NCI-H510A treated with DMSO at 0.1 percent for 48 hours (cell line): Measurements from ENCODE around the gene LYL1.

ENCODE experiments used
- DNase-seq: peaks from one replicate; lab custom pipeline; 2025; lab: John Stamatoyannopoulos, UW

Gene LYL1

DNA sequence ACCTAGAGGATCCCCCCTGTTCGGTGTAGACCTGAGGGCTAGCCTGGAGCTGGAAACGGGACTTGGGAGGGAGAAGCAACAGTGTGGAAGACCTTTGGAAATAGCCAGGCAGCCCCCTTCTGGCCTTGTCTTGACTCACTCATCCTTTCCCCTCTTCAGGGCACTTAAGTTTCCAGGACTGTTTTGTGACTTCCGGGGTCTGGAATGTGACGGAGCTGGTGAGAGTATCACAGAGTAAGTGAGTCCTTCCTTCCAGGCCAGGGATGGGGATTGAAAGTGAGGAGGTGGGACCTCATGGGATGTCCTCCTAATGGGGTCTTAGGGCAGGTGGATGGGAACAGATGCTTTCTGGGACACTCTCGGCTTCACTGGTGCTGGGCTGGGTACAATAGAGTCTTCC, 29.4 kb downstream of the LYL1 start:
- no peak for DNase-seq

DNA sequence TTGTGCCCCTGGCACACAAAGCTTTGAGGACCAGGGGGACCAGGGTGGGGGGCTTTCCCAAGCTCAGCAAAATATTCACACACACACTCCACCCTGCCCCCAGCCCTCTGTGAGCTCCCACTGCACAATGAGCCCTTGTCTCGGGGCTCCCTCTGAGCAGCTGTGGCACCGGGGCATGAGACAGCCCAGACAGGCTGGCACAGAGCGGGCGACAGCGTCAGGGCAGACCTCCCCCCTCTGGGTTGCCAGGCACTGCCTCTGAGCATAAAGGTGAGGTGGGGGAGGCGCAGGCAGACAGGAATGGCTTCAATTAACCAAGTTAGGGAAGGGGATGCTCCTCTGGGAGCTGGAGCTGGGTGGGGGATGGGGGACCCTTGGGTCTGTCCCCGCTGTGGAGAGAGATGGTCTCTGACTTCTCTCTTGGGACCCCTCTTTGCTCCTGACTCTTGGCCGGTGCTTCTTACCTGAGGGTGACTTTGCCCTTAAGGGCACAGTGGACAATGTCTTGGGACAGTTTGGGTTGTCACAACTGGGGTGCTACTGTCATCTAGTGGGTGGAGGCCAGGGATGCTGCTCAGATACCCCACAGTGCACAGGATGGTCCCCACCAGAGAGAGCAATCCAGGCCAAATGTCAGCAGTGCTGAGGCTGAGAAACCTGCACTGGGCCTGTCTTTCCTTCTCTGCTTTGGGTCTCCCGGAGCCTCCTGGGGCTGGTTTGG, 30.3 kb downstream of the LYL1 start:
- DNase-seq: no peak

- no peak for DNase-seq
These were observed 31.0 kb downstream of the LYL1 start for GRCh38 chr19:13071444-13072187.

- no peak for DNase-seq
These were observed 32.1 kb downstream of the LYL1 start for GRCh38 chr19:13070425-13071140.

DNA sequence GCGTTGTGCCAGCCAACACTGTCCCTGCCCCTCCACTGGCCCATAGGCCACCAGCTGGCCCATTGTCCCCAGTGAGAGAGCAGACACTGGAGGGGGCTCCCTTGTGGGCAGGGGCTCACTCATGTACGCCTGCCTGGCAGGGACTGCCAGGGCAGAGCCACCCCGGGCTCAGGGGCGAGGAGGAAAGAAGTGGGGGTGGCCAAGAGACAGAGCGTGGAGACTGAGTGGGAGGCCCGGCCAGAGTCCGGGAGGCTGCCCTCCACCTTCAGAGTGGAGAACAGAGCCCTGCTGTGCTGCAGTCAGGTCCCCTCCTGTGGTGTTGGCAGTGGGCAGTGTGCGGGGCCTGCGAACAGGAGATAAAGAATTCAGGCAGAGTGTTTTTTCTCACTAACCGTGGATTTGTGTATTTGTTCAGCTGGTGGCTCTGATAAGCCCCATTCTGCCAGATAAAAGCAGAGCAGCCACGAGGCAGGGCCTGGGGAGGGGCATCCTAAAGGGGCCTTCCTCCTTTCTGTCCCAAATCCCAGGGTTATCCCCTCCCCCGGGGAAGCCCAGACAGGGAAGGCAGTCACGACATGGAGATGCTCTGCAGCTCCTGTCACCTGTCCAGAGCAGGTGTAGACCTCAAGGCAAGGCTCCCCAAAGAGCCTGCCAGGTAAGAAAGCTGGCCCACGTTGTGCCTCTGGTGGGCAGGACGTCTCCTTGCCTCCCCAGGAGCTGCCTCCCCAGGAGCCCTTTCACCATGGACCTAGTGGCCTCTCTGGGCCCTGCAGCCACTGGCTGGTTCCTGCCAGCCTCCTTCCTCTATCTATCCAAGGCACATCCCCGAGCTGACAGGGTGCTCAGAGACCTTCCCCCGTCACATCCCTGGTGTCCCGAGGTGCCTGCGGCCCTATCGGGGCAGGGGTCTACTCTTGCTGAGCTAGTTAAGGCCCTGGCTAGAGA, 33.0 kb downstream of the LYL1 start:
- no peak for DNase-seq

- DNase-seq: no peak
These were observed 34.4 kb downstream of the LYL1 start for GRCh38 chr19:13068085-13068846.

GRCh38 chr19:13066933-13067807, 35.5 kb downstream of the LYL1 start:
- DNase-seq: no peak

GRCh38 chr19:13066226-13066625, 36.4 kb downstream of the LYL1 start:
- DNase-seq: no peak

DNA sequence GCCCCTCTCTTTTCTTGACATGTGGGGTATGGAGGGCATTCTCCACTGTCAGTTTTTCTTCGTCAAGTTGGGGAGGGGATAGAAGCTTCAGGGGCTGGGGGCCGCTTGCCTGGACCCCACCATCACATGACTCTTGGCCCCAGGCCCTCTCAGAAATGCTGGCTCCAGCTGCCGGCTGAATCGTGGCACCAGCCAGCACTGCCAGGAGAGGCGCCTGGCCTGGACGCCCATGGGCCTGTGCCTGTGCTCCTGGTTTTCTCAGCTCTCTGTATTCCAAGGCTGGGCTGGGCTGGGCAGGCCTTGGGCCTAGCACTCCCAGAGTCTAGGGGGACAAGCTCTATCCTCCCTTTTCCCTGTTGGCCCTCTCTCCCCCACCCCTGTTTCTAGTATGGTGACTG, 38.6 kb downstream of the LYL1 start:
- DNase-seq: no peak

DNA sequence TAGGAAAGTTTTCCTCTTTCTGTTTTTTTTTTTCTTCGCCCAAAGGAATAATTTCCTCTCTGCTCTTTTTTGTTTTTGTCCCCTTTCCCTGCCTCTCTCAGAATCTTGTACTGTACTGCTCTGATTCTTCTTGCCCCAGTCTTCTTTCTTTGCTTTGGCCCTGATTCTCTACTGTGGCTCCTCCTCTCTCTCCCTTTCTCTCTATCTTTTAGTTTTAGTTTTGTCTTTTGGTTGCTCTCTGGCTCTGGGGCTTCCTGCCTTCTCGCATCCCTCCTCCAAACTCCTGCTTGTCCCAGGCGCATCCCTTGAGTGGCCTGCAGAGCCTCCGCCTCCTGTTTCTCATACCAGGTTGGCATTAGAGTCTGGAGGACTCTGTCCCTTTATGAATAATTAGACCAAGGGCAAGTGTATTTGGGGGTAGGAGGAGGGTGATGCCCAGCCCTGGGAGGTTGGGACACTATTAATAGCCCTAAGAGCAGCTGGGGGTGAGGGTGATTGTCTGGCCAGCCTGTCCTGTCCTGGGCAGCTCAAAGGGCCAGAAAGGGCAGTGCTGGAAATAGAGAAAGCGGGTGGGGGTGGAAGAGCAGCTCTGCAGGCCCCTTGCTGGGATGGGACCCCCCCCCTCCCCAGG, 39.1 kb downstream of the LYL1 start:
- DNase-seq: no peak

DNA sequence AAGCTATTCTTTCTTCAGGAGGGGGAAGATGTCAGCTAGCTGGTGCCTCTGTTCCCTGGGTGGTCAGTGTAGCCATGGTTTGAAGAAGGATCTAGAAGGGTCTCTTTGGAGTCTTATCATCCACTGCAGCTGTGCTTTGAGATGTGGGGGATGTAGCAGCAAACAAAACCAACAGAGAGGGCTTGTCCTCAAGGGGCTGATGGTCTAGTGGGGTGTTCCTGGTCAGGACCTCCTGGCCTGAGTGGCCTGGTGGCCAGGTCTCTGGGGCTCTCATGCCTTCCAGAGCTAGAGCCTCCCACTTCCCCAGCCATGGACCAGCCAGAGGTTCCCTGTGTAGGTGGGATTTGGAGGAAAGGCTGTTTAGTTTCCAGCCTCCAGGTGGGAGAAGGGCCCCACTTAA, 40.3 kb downstream of the LYL1 start:
- no peak for DNase-seq

DNA sequence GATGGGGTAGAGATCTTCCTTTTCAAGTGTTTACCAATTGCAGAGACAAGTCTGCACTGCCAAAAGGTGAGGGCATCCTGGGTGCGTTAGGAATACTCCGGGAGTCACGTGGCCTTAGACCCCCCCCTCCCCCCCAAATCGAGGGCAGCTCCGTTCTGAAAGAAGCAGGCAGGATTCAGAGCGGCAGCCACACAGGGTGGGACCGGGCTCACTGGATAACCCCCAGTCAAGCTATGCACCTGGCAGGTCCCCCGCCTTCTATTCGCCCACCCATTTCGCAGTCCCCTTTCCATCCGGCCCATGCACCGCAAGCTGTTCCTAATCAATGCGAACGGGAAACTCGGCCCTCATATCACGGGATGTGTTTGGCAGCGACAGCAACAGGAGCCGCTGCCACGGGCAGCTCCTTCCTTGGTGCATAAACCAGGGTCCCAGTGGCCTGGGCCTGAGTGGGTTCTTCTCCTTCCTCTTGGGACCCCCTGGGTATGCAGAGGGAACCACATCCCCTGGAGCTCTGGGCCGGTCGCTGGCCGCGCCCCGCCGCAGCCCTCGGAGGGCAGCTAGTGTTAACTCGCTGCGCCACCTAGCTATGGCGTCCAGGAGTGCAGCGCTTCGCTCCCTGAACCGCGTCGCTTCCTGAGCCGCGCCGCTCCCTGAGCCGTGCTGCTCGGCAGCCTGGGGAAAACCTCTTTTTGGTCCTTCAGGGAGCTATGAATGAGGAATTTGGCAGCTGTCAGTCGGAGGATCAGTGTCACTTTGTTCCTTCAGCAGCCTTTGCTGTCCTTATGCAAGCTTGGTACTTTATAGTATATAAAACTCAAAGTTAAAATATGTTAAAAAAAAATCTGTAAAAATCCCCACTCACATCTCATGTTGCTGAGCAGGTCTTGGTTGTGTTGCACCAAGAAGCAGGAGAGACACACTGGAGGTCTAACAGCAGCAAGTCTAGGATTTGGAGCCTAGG, 41.4 kb downstream of the LYL1 start:
- DNase-seq: peak; percentile 86

GRCh38 chr19:13060233-13060963, 42.3 kb downstream of the LYL1 start:
- DNase-seq: no peak

DNA sequence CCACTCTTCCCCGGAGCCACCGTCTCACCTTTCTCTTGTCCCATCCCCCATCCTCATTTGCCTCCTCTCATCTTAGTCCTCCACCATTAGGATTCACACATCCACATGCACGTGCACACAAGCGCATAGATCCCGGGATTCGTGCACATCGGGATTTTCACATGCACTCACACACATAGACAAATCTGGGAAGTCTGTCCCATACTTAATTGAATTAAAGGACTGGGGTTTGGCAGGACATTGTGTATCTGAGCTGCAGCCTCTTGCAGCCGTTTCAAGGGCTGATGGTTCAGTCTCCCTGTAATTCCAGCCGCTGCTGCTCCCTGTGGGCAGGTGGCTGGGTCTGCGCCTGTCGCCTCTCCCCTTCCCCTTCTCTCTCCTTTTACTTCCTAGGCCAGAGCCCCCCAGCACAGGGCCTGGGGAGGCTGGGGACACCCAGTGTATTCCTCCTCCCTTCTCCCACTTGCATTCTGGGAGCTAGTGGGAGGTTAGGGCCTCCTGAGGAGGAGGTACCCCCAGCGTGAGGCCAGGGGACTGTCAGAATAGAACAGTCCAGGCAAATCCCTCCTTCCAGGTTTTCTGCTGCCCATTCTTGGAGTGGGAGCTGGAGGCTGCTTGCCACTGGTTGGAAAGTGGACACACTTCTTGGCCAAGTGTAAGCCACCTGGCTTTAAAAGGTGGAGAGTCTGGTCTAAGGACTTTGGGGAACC, 43.6 kb downstream of the LYL1 start:
- DNase-seq: no peak

- DNase-seq: no peak
These were observed 44.9 kb downstream of the LYL1 start for GRCh38 chr19:13057744-13058143.

- peak; percentile 52 for DNase-seq
These were observed 45.5 kb downstream of the LYL1 start for GRCh38 chr19:13057147-13057572.

DNA sequence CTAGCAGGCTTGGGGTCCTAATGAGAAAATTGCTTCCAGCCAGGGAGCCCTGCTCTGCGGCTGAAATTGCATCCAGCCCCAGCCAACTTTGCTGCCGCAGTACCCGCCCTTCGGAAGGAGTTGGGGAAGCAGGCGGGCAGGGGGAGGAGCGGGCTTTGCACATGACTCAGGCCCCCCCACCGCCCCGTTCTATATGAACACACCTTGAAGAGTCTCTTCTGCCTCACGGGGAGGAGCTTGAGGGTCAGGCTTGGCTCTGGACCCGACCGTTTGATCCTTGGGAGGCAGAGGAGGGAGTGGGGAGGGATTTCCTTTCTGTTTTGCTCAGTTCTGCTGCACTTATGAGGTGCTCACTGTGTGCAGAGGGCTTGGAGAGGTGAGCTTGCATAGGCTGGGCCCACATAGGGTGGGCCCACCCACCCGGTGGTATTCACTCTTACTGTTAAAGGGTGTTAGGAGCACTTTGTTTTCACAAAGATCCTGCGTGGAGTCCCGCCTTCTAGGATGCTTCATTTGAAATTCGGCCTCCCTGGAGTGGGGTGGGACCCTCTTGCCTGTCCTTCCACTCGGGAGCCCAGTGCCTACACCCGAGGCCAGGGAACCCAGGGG, 46.5 kb downstream of the LYL1 start:
- DNase-seq: peak; percentile 59
